ENCODE measurements around the gene ILDR2.

- TF ChIP-seq CTCF (IDR thresholded peaks at IDR 0.05) (no peak), POLR2AphosphoS5 (IDR thresholded peaks at IDR 0.05) (no peak), POLR2A (IDR thresholded peaks at IDR 0.05; ENCODE audit: low read depth) (no peak), EP300 (IDR thresholded peaks at IDR 0.05) (no peak)
Measured at GRCh38 chr1:166906647-166907046, 68.7 kb downstream of the ILDR2 start.

Measured in esophagus muscularis mucosa (tissue), 4 donors.